ENCODE results near the gene CC2D1A.

The CC2D1A gene

GRCh38 chr19:13883516-13884064 lies 22.4 kb upstream of the CC2D1A start:
- H3K36me3 ChIP-seq = no peaks in the 10 kb centered on the region
- H3K27ac ChIP-seq = no peak overlapping the region
- TF ChIP-seq CTCF (IDR thresholded peaks at IDR 0.05; ENCODE audit: low read depth, low read length) = no peak
- no peaks in the 10 kb centered on the region for H3K9me3 ChIP-seq (ENCODE audit: severe bottlenecking)
- H3K27me3 ChIP-seq (ENCODE audit: insufficient read depth, low read depth, severe bottlenecking) = no peaks in the 10 kb centered on the region
- H3K4me3 ChIP-seq (ENCODE audit: low read depth, low read length) = no peak overlapping the region
- DNase-seq = no peak

GRCh38 chr19:13884726-13885591 lies 21.0 kb upstream of the CC2D1A start:
- TF ChIP-seq CTCF (IDR thresholded peaks at IDR 0.05; ENCODE audit: low read depth, low read length) = no peak
- Histone ChIP-seq H3K27me3 (ENCODE audit: insufficient read depth, low read depth, severe bottlenecking) (no peaks in the 10 kb centered on the region), H3K27ac (no peak overlapping the region), H3K36me3 (no peaks in the 10 kb centered on the region), H3K4me3 (ENCODE audit: low read depth, low read length) (no peak overlapping the region), H3K9me3 (ENCODE audit: severe bottlenecking) (no peaks in the 10 kb centered on the region)
- no peak for DNase-seq

GRCh38 chr19:13885826-13886365 lies 20.1 kb upstream of the CC2D1A start:
- TF ChIP-seq CTCF (IDR thresholded peaks at IDR 0.05; ENCODE audit: low read depth, low read length) = no peak
- Histone ChIP-seq H3K27me3 (ENCODE audit: insufficient read depth, low read depth, severe bottlenecking) (no peaks in the 10 kb centered on the region), H3K27ac (no peak overlapping the region), H3K4me3 (ENCODE audit: low read depth, low read length) (no peak overlapping the region), H3K9me3 (ENCODE audit: severe bottlenecking) (no peaks in the 10 kb centered on the region), H3K36me3 (no peaks in the 10 kb centered on the region)
- DNase-seq = no peak

GRCh38 chr19:13887018-13887436 lies 19.0 kb upstream of the CC2D1A start:
- DNase-seq = no peak
- Histone ChIP-seq H3K9me3 (ENCODE audit: severe bottlenecking) (no peaks in the 10 kb centered on the region), H3K27me3 (ENCODE audit: insufficient read depth, low read depth, severe bottlenecking) (no peaks in the 10 kb centered on the region), H3K36me3 (no peaks in the 10 kb centered on the region), H3K4me3 (ENCODE audit: low read depth, low read length) (no peak overlapping the region), H3K27ac (no peak overlapping the region)
- no peak for TF ChIP-seq CTCF (IDR thresholded peaks at IDR 0.05; ENCODE audit: low read depth, low read length)

- Histone ChIP-seq H3K27me3 (ENCODE audit: insufficient read depth, low read depth, severe bottlenecking) (no peaks in the 10 kb centered on the region), H3K9me3 (ENCODE audit: severe bottlenecking) (no peaks in the 10 kb centered on the region), H3K36me3 (no peaks in the 10 kb centered on the region), H3K27ac (no peak overlapping the region), H3K4me3 (ENCODE audit: low read depth, low read length) (no peak overlapping the region)
- DNase-seq = no peak
- TF ChIP-seq CTCF (IDR thresholded peaks at IDR 0.05; ENCODE audit: low read depth, low read length) = no peak
Measured at GRCh38 chr19:13887517-13887916, 18.5 kb upstream of the CC2D1A start.

Measured in WERI-Rb-1 (cell line).